Activated T-helper 9 cell treated with anti-CD3 and anti-CD28 coated beads, Interleukin-2, amount 50 U/mL, for 16 hours (primary cell): ENCODE data around the gene MTF1.
A peak's percentile ranks its signal among the peaks of the same experiment; 100 is the strongest.

Experiments used
- DNase-seq: peaks from one replicate; pipeline ENCODE4 v3.0.0-alpha.2; 2020; ENCODE audit warnings: low read depth

The MTF1 gene

DNA sequence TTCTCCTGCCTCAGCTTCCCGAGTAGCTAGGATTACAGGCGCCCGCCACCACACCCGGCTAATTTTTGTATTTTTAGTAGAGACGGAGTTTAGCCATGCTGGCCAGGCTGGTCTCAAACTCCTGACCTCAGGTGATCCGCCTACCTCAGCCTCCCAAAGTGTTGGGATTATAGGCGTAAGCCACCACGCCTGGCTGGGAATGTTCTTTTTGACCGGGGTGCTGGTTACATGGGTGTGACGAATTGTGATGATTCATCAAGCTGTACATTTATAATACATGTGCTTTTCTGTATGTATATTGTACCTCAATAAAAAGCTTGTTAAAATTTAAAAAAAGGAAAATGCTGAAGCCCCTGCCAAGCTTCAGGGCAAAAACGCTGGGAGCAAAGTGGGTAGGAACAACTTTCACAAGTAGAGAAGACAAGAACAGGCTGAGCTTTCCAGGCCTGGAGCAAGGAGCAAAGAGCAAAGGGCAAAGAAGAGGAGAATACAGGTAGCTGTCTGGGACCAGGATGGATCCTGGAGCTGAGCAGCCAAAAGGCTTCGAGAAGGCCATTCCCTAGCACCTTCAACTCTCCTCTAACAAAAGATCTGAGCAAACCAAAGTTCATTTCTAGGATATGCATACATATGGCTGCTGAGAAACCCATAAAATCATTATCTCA lies 30.9 kb downstream of the MTF1 start:
- no peak for DNase-seq

DNA sequence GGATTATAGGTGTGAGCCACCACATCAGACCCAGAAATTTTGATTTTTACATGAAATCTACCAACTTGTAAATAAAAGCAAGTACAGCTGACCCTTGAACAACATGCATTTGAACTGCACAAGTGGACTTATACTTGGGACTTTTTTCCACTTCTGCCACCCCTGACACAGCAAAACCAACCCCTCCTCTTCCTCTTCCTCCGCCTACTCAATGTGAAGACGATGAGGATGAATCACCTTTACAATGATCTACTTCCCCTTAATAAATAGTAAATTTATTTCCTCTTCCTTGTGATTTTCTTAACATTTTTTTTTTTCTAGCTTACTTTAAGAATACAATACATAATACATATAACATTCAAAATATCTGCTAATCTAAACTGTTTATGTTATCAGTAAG lies 33.9 kb downstream of the MTF1 start:
- no peak for DNase-seq

- no peak for DNase-seq
Observed at GRCh38 chr1:37824001-37824400, 35.4 kb downstream of the MTF1 start.

- DNase-seq = no peak
Observed at GRCh38 chr1:37822906-37823815, 36.2 kb downstream of the MTF1 start.

DNA sequence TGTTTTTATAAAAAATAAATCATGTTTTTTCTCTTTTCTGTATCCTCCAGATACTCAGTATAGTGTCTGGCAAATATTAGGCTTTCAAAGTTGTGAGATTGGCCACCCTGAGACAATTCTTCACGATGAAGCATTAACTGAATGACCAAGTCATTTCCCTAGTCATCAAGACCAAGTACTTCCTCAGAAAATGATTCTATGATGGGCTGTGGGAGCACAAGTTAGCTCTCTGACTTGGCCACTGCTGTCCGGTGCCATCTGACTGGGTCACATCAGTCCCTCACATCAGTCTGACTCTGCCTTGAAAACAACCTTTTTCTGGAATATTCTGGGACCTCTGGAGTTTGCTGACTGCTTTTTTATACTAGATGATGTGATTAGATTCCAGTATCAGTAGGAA lies 37.9 kb downstream of the MTF1 start:
- DNase-seq = no peak

DNA sequence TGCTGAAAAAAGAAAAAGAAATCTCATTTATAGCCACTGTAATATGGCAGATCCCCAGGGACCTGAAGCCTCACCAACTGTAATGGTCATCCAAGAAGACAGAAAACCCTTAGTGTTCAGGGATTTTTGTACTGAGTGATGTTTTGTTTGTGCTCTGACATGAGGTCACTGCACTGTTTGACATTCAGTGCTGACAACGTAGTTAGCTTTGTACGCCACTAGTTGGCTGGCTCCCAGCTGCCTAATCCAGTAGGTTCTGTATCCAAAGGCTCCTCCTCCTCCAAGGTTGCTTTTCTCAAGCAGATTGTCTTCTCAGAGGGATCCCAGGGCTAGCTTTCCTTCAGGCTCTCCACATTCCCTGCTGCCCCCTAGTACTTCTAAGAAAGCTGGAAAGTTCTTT lies 41.9 kb downstream of the MTF1 start:
- DNase-seq = no peak

- DNase-seq = no peak
Observed at GRCh38 chr1:37814252-37814651, 45.1 kb downstream of the MTF1 start.

DNA sequence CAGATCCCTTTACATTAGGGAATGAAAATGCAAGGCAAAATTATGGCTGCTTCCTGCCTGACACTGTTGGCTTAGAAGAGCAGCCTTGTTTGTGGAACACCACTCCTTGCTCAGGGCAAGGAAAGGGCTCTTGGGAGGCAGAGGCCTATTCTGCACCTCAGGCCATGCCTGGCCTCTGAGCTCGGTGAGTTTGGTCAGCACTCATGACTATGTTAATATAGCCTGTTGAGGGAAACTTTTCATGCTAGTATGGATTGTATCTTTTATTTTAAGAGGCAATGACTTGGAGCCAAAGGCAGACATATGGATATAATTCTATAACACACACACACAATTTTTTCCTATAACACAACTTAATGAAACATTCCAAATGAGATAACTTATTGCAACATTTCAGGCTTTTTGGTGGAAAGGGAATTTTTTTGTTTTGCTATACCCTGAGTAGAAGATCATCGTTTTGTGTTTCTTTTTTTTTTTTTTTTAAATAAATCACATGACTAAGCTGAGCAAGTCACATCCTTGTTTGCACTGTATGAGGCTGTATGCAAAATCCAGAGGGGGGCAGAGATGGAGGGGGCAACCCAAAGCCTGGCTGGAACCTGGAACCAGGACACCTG lies 45.8 kb downstream of the MTF1 start:
- no peak for DNase-seq

DNA sequence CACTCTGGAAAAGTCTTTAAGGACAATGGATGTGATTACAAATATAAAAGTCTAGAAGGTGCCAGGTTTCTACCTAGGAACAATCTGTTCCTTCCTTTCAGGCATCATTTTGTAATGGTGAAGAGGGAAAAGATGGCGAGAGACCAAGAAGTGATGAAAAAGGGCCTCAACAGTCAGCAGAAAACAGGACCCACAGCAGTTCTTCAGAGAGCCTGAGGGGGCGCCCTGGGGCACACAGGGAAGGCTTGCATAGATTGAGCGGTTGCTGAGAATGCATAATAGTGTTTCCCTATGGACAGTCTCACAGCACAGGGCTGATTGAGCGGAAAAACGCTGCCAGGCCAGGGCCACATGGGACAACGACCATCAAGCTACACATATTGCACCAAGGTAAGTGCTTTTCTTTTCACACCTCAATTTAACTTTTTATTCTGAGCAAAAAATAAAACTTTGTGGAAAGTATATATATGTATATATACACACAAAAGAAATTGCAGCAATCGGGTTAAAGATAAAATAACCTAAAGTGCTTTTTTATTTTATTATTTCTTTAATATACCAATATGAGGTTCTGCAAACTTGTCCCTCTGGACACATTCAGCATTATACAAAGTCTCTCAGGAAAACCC lies 48.3 kb downstream of the MTF1 start:
- DNase-seq = peak; percentile 49

DNA sequence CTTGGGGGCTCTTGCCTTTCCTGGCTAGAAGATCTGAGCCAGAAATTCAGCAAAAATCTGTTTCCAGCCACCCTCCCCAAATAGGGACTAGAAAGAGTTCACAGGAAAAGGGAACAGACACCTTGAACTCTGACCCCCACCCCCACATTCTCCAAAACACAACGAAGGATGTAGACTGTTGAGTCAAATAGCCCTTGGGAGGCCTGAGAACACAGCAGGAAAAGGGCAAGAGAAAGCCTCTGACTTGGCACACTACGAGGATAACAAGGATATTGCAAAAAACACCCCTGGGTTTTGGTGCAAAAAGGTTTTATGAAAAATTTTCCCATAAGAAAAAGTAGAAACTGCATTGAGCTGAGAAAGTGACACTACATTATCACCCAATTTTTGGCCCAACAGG lies 49.5 kb downstream of the MTF1 start:
- DNase-seq = no peak

GRCh38 chr1:37808369-37809319 lies 50.7 kb downstream of the MTF1 start:
- peak; percentile 28 for DNase-seq

DNA sequence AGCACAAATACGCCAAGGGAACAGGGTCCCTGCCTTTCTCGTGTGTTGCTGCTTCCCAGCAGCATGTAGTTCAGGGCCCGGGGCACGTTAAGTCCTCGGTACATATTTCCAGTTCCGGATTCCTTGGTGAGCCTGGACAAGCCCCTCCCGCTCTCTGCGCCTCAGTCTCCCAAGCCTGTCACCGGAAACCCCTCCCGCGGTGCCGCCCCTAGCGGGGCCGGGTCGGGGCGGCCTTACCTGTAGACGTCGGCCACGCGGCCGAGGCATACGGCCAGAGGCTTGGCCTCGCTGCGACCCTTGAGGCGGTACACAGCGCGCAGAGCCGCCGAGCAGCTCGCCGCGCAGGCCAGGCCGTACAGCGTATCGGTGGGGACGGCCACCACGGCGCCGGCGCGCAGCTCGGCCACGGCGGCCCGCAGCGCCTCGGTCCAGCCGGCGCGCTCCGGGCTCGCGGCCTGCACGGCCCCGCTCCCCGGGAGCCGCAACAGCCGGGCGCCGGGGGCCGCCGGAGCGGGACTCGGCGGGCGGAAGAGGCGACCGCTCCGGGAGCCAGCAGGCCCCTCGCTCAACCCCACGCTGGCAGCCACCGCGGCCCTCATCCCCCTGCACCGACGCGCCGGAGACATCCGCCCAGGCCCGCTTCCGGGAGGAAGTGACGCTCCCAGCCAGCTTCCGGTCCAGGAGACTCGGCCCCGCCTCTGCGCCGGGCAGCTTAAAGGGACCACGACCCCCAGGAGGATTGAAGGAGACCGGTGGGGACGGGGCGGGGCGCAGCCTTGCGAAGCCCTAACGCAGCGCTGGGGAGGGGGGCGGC lies 51.6 kb downstream of the MTF1 start, which contains the start of the genes C1orf122 and YRDC:
Gene C1orf122 (plus strand): TSS at position 236 of the 814 bp plus-strand sequence. CDS start 615 bp downstream, outside the sequence.
Gene YRDC (minus strand): TSS at position 654 of the 814 bp plus-strand sequence. CDS start 28 bp downstream, at position 626.
- peak; percentile 88 for DNase-seq

GRCh38 chr1:37807220-37807554 lies 52.2 kb downstream of the MTF1 start:
- DNase-seq = no peak

DNA sequence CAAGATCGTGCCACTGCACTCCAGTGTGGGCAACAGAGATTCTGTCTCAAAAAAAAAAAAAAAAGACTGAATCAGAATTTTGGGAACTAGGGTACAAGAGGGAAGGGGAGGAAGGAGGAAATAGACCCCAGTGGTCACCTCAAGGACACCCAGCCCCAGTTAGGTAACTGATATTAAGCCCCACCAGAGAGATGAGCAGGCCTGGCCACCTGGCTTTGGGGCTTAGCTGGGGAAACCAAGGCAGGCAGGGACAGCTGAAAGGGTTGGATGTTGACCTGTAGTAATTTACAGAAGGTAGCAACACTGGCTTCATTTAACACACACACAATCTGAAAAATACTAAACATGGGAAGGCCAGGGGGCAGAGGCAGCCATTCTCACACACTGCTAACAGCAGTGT lies 57.0 kb downstream of the MTF1 start:
- DNase-seq = no peak

- no peak for DNase-seq
Observed at GRCh38 chr1:37797750-37798345, 61.5 kb downstream of the MTF1 start.

GRCh38 chr1:37795340-37796125 lies 63.9 kb downstream of the MTF1 start:
- no peak for DNase-seq

DNA sequence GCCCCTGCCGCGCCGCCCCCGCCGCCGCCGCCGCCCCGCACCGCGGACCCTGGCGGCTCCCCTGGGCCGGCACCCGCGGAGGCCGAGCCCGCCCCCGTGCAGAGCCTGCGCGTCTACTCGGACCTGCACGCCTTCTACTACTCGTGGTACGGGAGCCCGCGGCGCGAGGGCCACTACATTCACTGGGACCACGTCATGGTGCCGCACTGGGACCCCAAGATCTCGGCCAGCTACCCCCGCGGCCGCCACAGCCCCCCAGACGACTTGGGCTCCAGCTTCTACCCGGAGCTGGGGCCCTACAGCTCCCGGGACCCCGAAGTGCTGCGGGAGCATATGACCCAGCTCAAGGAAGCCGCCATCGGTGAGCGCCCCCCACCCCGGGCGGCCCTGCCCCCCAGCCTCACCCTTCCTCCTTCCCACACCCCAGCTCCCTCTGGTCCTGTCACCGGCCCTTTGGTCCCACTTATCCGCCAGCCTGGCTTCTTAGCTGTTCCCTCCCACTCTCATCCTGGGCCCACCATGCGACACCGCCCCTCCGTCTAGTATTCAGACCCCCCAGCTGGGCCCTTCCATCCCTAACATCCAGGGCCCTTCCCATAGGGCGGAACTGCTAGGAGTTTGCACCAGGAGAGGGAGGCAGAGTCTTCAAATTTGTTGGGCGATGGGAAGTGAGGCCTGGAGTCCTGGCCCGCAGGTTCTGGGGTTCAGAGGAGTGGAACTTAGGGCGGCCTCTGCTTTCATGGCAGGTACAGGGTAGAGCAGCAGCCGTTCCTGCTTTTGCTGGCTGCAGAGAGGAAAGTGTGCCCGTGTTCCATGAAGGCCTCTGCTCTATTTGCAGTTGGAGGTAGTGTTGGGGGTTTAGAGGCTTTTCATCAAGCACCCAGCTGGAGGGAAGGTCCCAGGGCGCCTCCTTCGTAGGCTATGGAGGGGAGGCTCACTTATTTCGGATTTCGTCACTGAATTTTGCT lies 64.7 kb downstream of the MTF1 start:
- no peak for DNase-seq
